Adipocyte (in vitro differentiated cells): Measurements from ENCODE around the gene SIX5.

ENCODE experiments used
- DNase-seq: peaks from one replicate; pipeline ENCODE4 v3.0.0-alpha.2; 2015; ENCODE audit warnings: low read depth
- H3K27me3 ChIP-seq: replicated peaks from 2 replicates; pipeline ENCODE4 v1.7.0; 2013; ENCODE audit warnings: mild to moderate bottlenecking, low read length, moderate library complexity; ENCODE audit not compliant: control insufficient read depth, insufficient read depth
- H3K36me3 ChIP-seq: 2 replicates; pipeline ENCODE4 v1.7.0; 2013; ENCODE audit warnings: low read length, mild to moderate bottlenecking, moderate library complexity; ENCODE audit not compliant: control insufficient read depth, insufficient read depth, severe bottlenecking
- H3K4me1 ChIP-seq: 2 replicates; pipeline ENCODE4 v1.7.0; 2013; ENCODE audit warnings: mild to moderate bottlenecking, low read length, moderate library complexity; ENCODE audit not compliant: control insufficient read depth, insufficient read depth
- H3K4me3 ChIP-seq: 2 replicates; pipeline ENCODE4 v1.7.0; 2013; ENCODE audit warnings: mild to moderate bottlenecking, low read length, moderate library complexity
- H3K9ac ChIP-seq: 2 replicates; pipeline ENCODE4 v1.7.0; 2013; ENCODE audit warnings: mild to moderate bottlenecking, low read length, moderate library complexity
- H3K9me3 ChIP-seq: 2 replicates; pipeline ENCODE4 v1.7.0; 2013; ENCODE audit warnings: mild to moderate bottlenecking, low read length, moderate library complexity; ENCODE audit not compliant: control insufficient read depth

The SIX5 gene

DNA sequence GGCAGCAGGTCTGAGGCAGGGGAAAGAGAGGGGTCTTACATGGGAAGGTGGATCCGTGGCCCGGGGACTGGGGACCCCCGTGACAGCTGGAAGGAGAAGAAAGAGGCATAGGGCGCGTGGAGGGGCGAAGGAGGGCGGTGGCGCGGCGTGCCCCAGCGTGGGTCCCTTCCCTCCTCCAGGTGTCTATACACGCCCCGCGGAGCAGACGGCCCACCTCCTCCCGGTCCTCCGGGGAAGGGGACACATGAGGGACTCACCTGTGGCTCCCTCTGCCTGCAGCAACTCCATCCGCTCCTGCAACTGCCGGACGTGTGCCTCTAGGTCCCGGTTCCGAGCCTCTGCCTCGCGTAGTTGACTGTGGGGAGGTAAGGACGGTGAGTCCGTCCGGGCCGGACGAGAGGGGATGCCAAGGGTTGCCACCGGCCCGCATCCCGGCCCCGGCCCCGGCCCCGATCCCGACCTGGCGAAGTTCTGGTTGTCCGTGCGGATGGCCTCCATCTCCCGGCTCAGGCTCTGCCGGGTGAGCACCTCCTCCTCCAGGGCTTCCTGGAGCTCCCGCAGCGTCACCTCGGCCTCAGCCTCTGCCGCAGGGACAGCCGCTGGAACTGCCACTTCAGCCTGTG lies 2.4 kb upstream of the SIX5 start:
- Histone ChIP-seq H3K27me3 (no peaks in the 10 kb centered on the region), H3K9ac (peak overlapping the region; percentile 34), H3K4me3 (no peak overlapping the region), H3K9me3 (no peaks in the 10 kb centered on the region), H3K36me3 (peaks cover 30% of the 10 kb centered on the region), H3K4me1 (peaks cover 18% of the 10 kb centered on the region)
- DNase-seq, result no peak

GRCh38 chr19:45770192-45771101 lies 1.4 kb upstream of the SIX5 start:
- Histone ChIP-seq H3K9ac (peak overlapping the region; percentile 91), H3K27me3 (no peaks in the 10 kb centered on the region), H3K4me3 (peak overlapping the region; percentile 79), H3K4me1 (peaks cover 23% of the 10 kb centered on the region), H3K36me3 (peaks cover 27% of the 10 kb centered on the region), H3K9me3 (no peaks in the 10 kb centered on the region)
- peak; percentile 96 for DNase-seq

GRCh38 chr19:45769821-45770191 lies 754 bp upstream of the SIX5 start:
- DNase-seq, result peak; percentile 50
- peaks cover 21% of the 10 kb centered on the region for H3K36me3 ChIP-seq
- peak overlapping the region; percentile 91 for H3K9ac ChIP-seq

DNA sequence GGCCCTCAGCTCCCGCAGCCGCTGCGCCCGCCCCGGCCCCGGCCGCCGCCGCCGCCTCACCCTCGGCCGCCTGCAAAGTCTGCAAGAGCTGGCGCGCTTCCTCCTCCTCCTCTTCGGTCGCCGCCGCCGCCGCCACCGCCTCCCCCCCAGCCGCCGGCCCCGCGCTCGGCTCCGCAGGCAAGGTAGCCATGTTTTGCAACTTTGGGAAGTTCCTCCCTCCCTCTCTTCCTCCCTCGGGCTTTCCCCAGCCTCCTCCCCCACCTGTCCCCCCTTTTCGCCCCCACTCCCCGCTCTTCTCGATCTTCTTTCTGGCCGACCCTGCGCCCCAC lies 433 bp downstream of the SIX5 start:
- Histone ChIP-seq H3K4me1 (peaks cover 32% of the 10 kb centered on the region), H3K36me3 (peaks cover 14% of the 10 kb centered on the region), H3K9me3 (no peaks in the 10 kb centered on the region), H3K9ac (peak overlapping the region; percentile 96), H3K27me3 (no peaks in the 10 kb centered on the region), H3K4me3 (peak overlapping the region; percentile 95)
- DNase-seq, result peak; percentile 82

More at GRCh38 chr19:45769821-45770191, 754 bp upstream of the SIX5 start:
- H3K4me3 ChIP-seq, result peak overlapping the region; percentile 79
- H3K27me3 ChIP-seq, result no peaks in the 10 kb centered on the region
- H3K4me1 ChIP-seq, result peaks cover 23% of the 10 kb centered on the region
- H3K9me3 ChIP-seq, result no peaks in the 10 kb centered on the region

GRCh38 chr19:45767881-45768654 lies 984 bp downstream of the SIX5 start:
- peak overlapping the region; percentile 95 for H3K4me3 ChIP-seq
- peaks cover 9% of the 10 kb centered on the region for H3K36me3 ChIP-seq
- peaks cover 32% of the 10 kb centered on the region for H3K4me1 ChIP-seq
- DNase-seq, result peak; percentile 76
- H3K9ac ChIP-seq, result peak overlapping the region; percentile 96
- H3K27me3 ChIP-seq, result no peaks in the 10 kb centered on the region
- no peaks in the 10 kb centered on the region for H3K9me3 ChIP-seq

GRCh38 chr19:45767410-45767880 lies 1.6 kb downstream of the SIX5 start:
- Histone ChIP-seq H3K27me3 (no peaks in the 10 kb centered on the region), H3K9ac (peak overlapping the region; percentile 96), H3K9me3 (no peaks in the 10 kb centered on the region), H3K36me3 (peaks cover 7% of the 10 kb centered on the region), H3K4me3 (peak overlapping the region; percentile 95), H3K4me1 (peaks cover 32% of the 10 kb centered on the region)
- peak; percentile 98 for DNase-seq

GRCh38 chr19:45766869-45767346 lies 2.1 kb downstream of the SIX5 start:
- peak; percentile 49 for DNase-seq
- peak overlapping the region; percentile 96 for H3K9ac ChIP-seq
- H3K36me3 ChIP-seq, result peaks cover 7% of the 10 kb centered on the region
- H3K4me1 ChIP-seq, result peaks cover 32% of the 10 kb centered on the region
- H3K9me3 ChIP-seq, result no peaks in the 10 kb centered on the region
- no peaks in the 10 kb centered on the region for H3K27me3 ChIP-seq
- peak overlapping the region; percentile 95 for H3K4me3 ChIP-seq

DNA sequence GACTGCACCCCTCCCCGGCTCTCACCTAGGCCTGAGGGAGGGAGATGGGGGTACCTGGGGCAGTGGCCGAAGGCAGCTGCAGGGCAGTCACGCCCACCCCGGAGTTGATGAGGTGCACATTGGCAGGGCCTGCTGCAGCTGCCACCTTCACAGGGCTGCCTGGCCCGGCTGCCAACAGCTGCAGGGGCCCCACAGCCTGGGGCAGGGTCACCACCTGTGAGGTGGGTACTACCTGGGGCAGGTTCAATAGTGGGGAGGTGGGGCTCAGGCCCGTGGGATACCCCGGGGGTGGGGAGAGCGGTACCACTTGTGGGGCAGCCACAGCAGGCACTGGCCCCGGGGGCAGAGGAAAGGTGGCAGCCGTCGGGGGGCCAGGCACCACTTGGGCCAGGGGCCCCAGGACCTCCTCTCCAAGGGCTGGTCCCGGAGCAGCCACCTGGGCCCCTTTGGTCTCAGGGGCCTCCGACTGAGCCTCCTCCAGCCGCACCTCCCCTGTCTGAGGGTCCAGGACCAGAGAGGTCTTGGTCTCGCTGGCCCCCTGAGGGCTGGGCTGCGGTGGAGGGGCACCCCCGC lies 2.7 kb downstream of the SIX5 start:
- H3K4me1 ChIP-seq, result peaks cover 32% of the 10 kb centered on the region

DNA sequence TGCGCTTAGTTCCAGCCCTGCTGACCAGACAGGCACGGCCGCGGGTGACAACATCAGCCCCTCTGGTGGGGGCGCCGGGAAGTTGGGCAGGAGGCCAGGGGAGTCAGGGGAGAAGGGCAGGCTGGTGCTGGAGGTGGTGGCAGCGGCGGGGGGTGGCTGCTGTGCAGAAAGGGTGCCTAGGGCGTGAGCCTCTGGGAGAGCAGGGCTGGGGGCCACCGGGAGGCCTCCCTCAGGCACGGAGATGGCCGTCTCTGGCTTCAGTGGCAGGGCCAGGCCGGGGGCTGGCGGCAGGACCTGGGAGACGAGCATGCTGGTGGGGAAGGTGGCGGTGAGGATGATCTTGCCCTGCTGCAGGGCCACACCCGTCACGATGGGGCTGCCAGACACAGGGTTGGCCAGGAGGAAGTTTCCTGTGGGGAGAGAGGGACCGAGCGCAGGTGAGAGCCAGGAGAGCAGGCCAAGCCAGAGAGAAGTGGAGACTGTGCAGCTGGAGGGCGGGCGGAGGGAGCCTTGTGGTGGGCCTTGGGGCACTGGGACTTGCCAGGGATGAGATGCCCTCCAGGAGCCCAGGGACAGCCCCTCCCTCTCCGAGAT lies 3.3 kb downstream of the SIX5 start:
- H3K4me1 ChIP-seq, result peaks cover 28% of the 10 kb centered on the region
- H3K36me3 ChIP-seq, result no peaks in the 10 kb centered on the region
- no peak for DNase-seq
- H3K4me3 ChIP-seq, result no peak overlapping the region
- peak overlapping the region; percentile 96 for H3K9ac ChIP-seq
- no peaks in the 10 kb centered on the region for H3K9me3 ChIP-seq
- no peaks in the 10 kb centered on the region for H3K27me3 ChIP-seq

More for the DNA sequence above, 2.7 kb downstream of the SIX5 start:
- no peak for DNase-seq
- Histone ChIP-seq H3K9me3 (no peaks in the 10 kb centered on the region), H3K9ac (peak overlapping the region; percentile 96), H3K27me3 (no peaks in the 10 kb centered on the region), H3K4me3 (peak overlapping the region; percentile 95), H3K36me3 (peaks cover 5% of the 10 kb centered on the region)

- DNase-seq, result no peak
- Histone ChIP-seq H3K4me3 (no peak overlapping the region), H3K9me3 (no peaks in the 10 kb centered on the region), H3K36me3 (no peaks in the 10 kb centered on the region), H3K27me3 (no peaks in the 10 kb centered on the region), H3K4me1 (peaks cover 28% of the 10 kb centered on the region), H3K9ac (no peak overlapping the region)
Observed at GRCh38 chr19:45764945-45765701, 3.9 kb downstream of the SIX5 start.
